Endothelial cell of umbilical vein (primary cell): ENCODE measurements around the gene UPK3A. TPM values are rescaled to one million over a fixed set of nuclear protein-coding genes. Genes with fewer than 3 reads are reported as not detected.
"Not testable (repeated sequence)": the region's sequence is repeated elsewhere in the genome, so short reads cannot be mapped to it uniquely, and the experiment has no call there.

Experiments
- BruUV-seq: library from RNA; stranded (reverse); fragments of 400-500 nt; replicated peaks from 2 replicates; lab custom pipeline; 2021; lab: Mats Ljungman, UMichigan
- CTCF ChIA-PET: fragments of 300-600, 350-600 bp; sonication (Branson Sonifier 250); formaldehyde crosslinking; loops from one replicate; lab custom pipeline; 2021; ENCODE audit warnings: antibody characterized with exemption, inconsistent platforms; lab: Charles Lee
- POLR2A ChIA-PET: fragments of 300-600, 350-600 bp; sonication (Branson Sonifier 250); formaldehyde crosslinking; loops from one replicate; lab custom pipeline; 2021; ENCODE audit warnings: antibody characterized with exemption, inconsistent platforms; lab: Charles Lee
- DNase-seq: peaks from one replicate; pipeline ENCODE4 v3.0.0-alpha.2; 2011; ENCODE audit warnings: low read depth, low spot score
- FAIRE-seq: peaks from 2 replicates; lab custom pipeline; 2011; peaks lifted over from hg19 to GRCh38; lab: Jason Lieb, UNC
- H2AFZ ChIP-seq: 2 replicates; pipeline ENCODE4 v1.6.0; 2012; ENCODE audit warnings: low read depth, low read length, control low read depth, inconsistent platforms
- H3K27ac ChIP-seq: 2 replicates; pipeline ENCODE4 v1.5.1; 2011; ENCODE audit warnings: low read depth, mild to moderate bottlenecking, control low read depth, low read length, moderate library complexity; ENCODE audit not compliant: insufficient read depth
- H3K27me3 ChIP-seq, 2 experiments: 2 replicates each; pipeline versions ENCODE4 v1.6.0 to v1.6.1; 2011; ENCODE audit warnings: low read length in 2 of 2, mixed read lengths in 1 of 2; ENCODE audit not compliant: control insufficient read depth in 2 of 2, insufficient read depth in 2 of 2
- H3K36me3 ChIP-seq, 2 experiments: 2 replicates in 1 of 2; 3 replicates in 1 of 2; pipeline ENCODE4 v1.5.1; 2011; ENCODE audit warnings: low read length in 2 of 2, mild to moderate bottlenecking in 1 of 2, moderate library complexity in 1 of 2; ENCODE audit not compliant: control insufficient read depth in 2 of 2, insufficient read depth in 2 of 2; ENCODE audit errors: extremely low read depth in 1 of 2
- H3K4me1 ChIP-seq: 3 replicates; pipeline ENCODE4 v1.5.1; 2011; ENCODE audit warnings: mild to moderate bottlenecking, low read length; ENCODE audit not compliant: control insufficient read depth, insufficient read depth; ENCODE audit errors: extremely low read depth
- H3K4me2 ChIP-seq: 2 replicates; pipeline ENCODE4 v1.6.1; 2011; ENCODE audit warnings: low read length, control low read depth, mixed read lengths; ENCODE audit not compliant: insufficient read depth
- H3K4me3 ChIP-seq, 3 experiments: fragments of 200-600 bp in 1 of 3; sonication (generic), shearing (Covaris generic) in 1 of 3; replicated peaks in 1 of 3; 2 replicates each; pipeline ENCODE4 v1.5.1; 2011 to 2016; ENCODE audit warnings: control low read depth in 3 of 3, low read length in 3 of 3, mild to moderate bottlenecking in 2 of 3, inconsistent platforms in 1 of 3, low read depth in 1 of 3, moderate library complexity in 1 of 3; ENCODE audit not compliant: insufficient read depth in 1 of 3
- H3K79me2 ChIP-seq: 2 replicates; pipeline ENCODE4 v1.6.0; 2012; ENCODE audit warnings: low read length, inconsistent platforms; ENCODE audit not compliant: control insufficient read depth, insufficient read depth
- H3K9ac ChIP-seq: replicated peaks from 2 replicates; pipeline ENCODE3; 2011; ENCODE audit warnings: low read length, control low read depth; ENCODE audit not compliant: insufficient read depth; ENCODE audit errors: extremely low read depth
- H3K9me1 ChIP-seq: replicated peaks from 3 replicates; pipeline ENCODE4 v1.6.0; 2011; ENCODE audit warnings: mild to moderate bottlenecking, low read length; ENCODE audit not compliant: control insufficient read depth, insufficient read depth; ENCODE audit errors: extremely low read depth
- H3K9me3 ChIP-seq: replicated peaks from 2 replicates; pipeline ENCODE4 v1.5.1; 2012; ENCODE audit warnings: low read length, inconsistent platforms; ENCODE audit not compliant: control insufficient read depth, insufficient read depth
- H4K20me1 ChIP-seq: replicated peaks from 2 replicates; pipeline ENCODE3; 2011; ENCODE audit warnings: mild to moderate bottlenecking, low read length; ENCODE audit not compliant: control insufficient read depth, insufficient read depth; ENCODE audit errors: extremely low read depth
- CTCF ChIP-seq, 2 donors: IDR thresholded peaks; 1 replicate in 1 of 2; 2 replicates in 1 of 2; pipeline ENCODE4 v1.5.1; 2011; ENCODE audit warnings: low read length in 2 of 2, mild to moderate bottlenecking in 2 of 2, moderate library complexity in 2 of 2, control low read depth in 1 of 2, inconsistent platforms in 1 of 2, low read depth in 1 of 2; ENCODE audit not compliant: insufficient read depth in 1 of 2; ENCODE audit errors: extremely low read depth in 1 of 2
- GATA2 ChIP-seq: IDR thresholded peaks from 2 replicates; pipeline ENCODE4 v1.7.0; 2011; ENCODE audit warnings: low read depth, mild to moderate bottlenecking, moderate library complexity, mixed read lengths, low read length; ENCODE audit not compliant: insufficient read length, insufficient read depth
- JUN ChIP-seq: IDR thresholded peaks from 2 replicates; pipeline ENCODE4 v1.6.1; 2011; ENCODE audit warnings: borderline replicate concordance, low read depth; ENCODE audit not compliant: insufficient read length, insufficient read depth
- POLR2AphosphoS5 ChIP-seq: IDR thresholded peaks from 2 replicates; pipeline ENCODE4 v1.6.1; 2012; ENCODE audit warnings: low read depth, mild to moderate bottlenecking, control low read depth, low read length, moderate library complexity; ENCODE audit not compliant: insufficient read depth
- dilution Hi-C: fragments of 300-500 bp; cut with MboI; formaldehyde crosslinking; loops from one replicate; pipeline ENCODE4 v1.15.0; 2019; ENCODE audit warnings: low sequenced_read_pairs; ENCODE audit not compliant: extremely low pct_ligation_motif_present
- intact Hi-C: fragments of 100-400 bp; cut with micrococcal nuclease; formaldehyde crosslinking; loops from one replicate; pipeline ENCODE4 v1.10.0; 2022
- polyA plus RNA-seq, 4 experiments: library from polyadenylated mRNA; depleted of rRNA in 3 of 4; stranded (reverse) in 3 of 4; unstranded in 1 of 4; fragments of >200 nt; gene quantifications; 2 replicates each; pipeline versions ENCODE4 v1.2.1 to v1.2.3, GENCODE V29; 2011 to 2012; ENCODE audit warnings: missing spikeins in 1 of 4
- total RNA-seq: library from RNA; stranded (reverse); gene quantifications from 2 replicates; pipeline ENCODE4 v1.2.3, GENCODE V29; 2021

UPK3A gene
- total and polyA plus RNA-seq, 2 donors (not counting 3 experiments of a cell fraction or from before 2014, with no cell fraction given) = not detected

DNA sequence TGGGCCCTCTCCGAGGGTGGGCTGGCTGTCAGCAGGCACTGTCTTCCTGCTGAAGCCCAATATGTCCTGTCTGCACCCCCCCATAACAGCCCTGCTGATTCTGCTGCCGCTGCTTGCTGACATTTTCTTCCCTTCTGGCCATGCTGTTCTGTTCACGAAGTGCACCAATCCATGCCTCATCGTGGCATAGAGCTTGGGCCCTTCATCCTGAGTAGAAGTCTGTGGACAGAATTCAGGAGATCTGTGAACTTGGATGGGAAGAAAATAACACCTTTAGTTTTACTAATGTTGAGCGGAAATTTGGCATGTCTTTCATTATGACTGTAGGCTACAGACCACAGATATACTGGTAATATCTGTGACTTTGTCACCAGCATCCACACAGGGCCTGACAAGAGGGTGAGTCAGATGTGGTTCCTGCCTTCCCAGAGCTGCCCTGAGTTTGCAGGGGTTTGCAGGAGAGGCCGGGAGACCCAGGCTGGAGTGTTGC is 29.9 kb upstream of the UPK3A start:
- Histone ChIP-seq H2AFZ (no peak overlapping the region), H4K20me1 (no peaks in the 10 kb centered on the region), H3K9ac (no peak overlapping the region), H3K9me3 (no peaks in the 10 kb centered on the region), H3K79me2 (no peaks in the 10 kb centered on the region), H3K36me3 (no peaks in the 10 kb centered on the region), H3K4me1 (no peaks in the 10 kb centered on the region), H3K27me3 (no peaks in the 10 kb centered on the region), H3K9me1 (no peaks in the 10 kb centered on the region), H3K27ac (no peak overlapping the region), H3K4me2 (no peak overlapping the region), H3K4me3 (no peak overlapping the region)
- DNase-seq = no peak
- ChIA-PET POLR2A (no interaction called here), CTCF (interaction anchor here (2.8 kb wide), 1 partner anchor 9 kb away, joined by 10 read pairs; no protein-coding TSS in a partner anchor)
- no peak for TF ChIP-seq GATA2
- TF ChIP-seq POLR2AphosphoS5 = no peak
- no peak for TF ChIP-seq CTCF (IDR thresholded peaks at IDR 0.05; ENCODE audit: extremely low read depth in 1 of 2, insufficient read depth in 1 of 2, low read depth in 1 of 2, low read length in 2 of 2)
- no peak for TF ChIP-seq JUN
- BruUV-seq = no TSS peak
- no peak for FAIRE-seq
- dilution Hi-C loops (no loop called here), intact Hi-C loops (no loop called here)

GRCh38 chr22:45257941-45258340 is 26.8 kb upstream of the UPK3A start:
- DNase-seq, H3K4me3 ChIP-seq, FAIRE-seq, BruUV-seq, H2AFZ ChIP-seq, CTCF ChIA-PET, H3K4me2 ChIP-seq, POLR2A ChIA-PET, H4K20me1 ChIP-seq, H3K79me2 ChIP-seq, H3K27ac ChIP-seq, dilution Hi-C loops, H3K36me3 ChIP-seq, intact Hi-C loops, H3K9ac ChIP-seq, H3K4me1 ChIP-seq, H3K9me1 ChIP-seq, H3K27me3 ChIP-seq, H3K9me3 ChIP-seq: not testable (repeated sequence)
